HG02798 (cell line): ENCODE data around the gene CCDC188.

Experiments
- ATAC-seq: cut with Tn5 transposase; IDR thresholded peaks from one replicate; pipeline ENCODE4 v1.9.1; 2021; ENCODE audit warnings: mild to moderate bottlenecking; ENCODE audit not compliant: unreplicated experiment, poor library complexity

Gene CCDC188

GRCh38 chr22:20137113-20137512 lies 13.7 kb downstream of the CCDC188 start:
- no peak for ATAC-seq

- ATAC-seq = no peak
These were observed 14.3 kb downstream of the CCDC188 start for GRCh38 chr22:20136603-20136873.

- no peak for ATAC-seq
These were observed 14.9 kb downstream of the CCDC188 start for GRCh38 chr22:20135806-20136602.

- ATAC-seq = no peak
These were observed 15.6 kb downstream of the CCDC188 start for GRCh38 chr22:20135265-20135664.

- ATAC-seq = no peak
These were observed 16.8 kb downstream of the CCDC188 start for GRCh38 chr22:20133930-20134549.

GRCh38 chr22:20132686-20133246 lies 18.1 kb downstream of the CCDC188 start:
- ATAC-seq = no peak

GRCh38 chr22:20131859-20132685 lies 18.8 kb downstream of the CCDC188 start:
- peak; percentile 8 for ATAC-seq

- peak; percentile 56 for ATAC-seq
These were observed 19.3 kb downstream of the CCDC188 start, which contains the start of gene ZDHHC8 for GRCh38 chr22:20131597-20131858. Gene ZDHHC8, plus strand, starts transcription at chr22:20131804. Its CDS starts 144 bp downstream, at chr22:20131948.

GRCh38 chr22:20130731-20131596 lies 19.9 kb downstream of the CCDC188 start:
- ATAC-seq = peak; percentile 67

- no peak for ATAC-seq
These were observed 20.5 kb downstream of the CCDC188 start for GRCh38 chr22:20130319-20130718.

GRCh38 chr22:20129747-20130014 lies 21.2 kb downstream of the CCDC188 start:
- ATAC-seq = no peak

- ATAC-seq = no peak
These were observed 21.7 kb downstream of the CCDC188 start for GRCh38 chr22:20128902-20129746.

- no peak for ATAC-seq
These were observed 22.3 kb downstream of the CCDC188 start for GRCh38 chr22:20128619-20128901.

GRCh38 chr22:20127869-20128618 lies 22.8 kb downstream of the CCDC188 start:
- no peak for ATAC-seq

GRCh38 chr22:20127318-20127868 lies 23.5 kb downstream of the CCDC188 start:
- no peak for ATAC-seq

- ATAC-seq = no peak
These were observed 24.4 kb downstream of the CCDC188 start for GRCh38 chr22:20126284-20127029.

- no peak for ATAC-seq
These were observed 25.4 kb downstream of the CCDC188 start for GRCh38 chr22:20125201-20126174.
